H1 (cell line): Measurements from ENCODE around the gene MBLAC1. TPM values are rescaled to one million over a fixed set of nuclear protein-coding genes. Genes with fewer than 3 reads are reported as not detected.

Source experiments
- CHD1 ChIP-seq: IDR thresholded peaks from 2 replicates; pipeline ENCODE4 v1.6.1; 2012; ENCODE audit warnings: low read depth, low read length, improper control_type of control experiment
- JUND ChIP-seq: IDR thresholded peaks from 2 replicates; pipeline ENCODE4 v1.6.1; 2011; ENCODE audit warnings: mild to moderate bottlenecking, improper control_type of control experiment, low read length
- RBBP5 ChIP-seq: IDR thresholded peaks from 2 replicates; pipeline ENCODE4 v1.7.1; 2012; ENCODE audit warnings: low read depth, mild to moderate bottlenecking, inconsistent platforms, low read length, moderate library complexity, borderline replicate concordance
- RFX5 ChIP-seq: IDR thresholded peaks from 2 replicates; pipeline ENCODE4 v1.6.1; 2011; ENCODE audit warnings: low read depth, low read length, improper control_type of control experiment, borderline replicate concordance
- RXRA ChIP-seq: IDR thresholded peaks from 2 replicates; pipeline ENCODE4 v1.6.1; 2011; ENCODE audit warnings: low read depth, mild to moderate bottlenecking, low read length, moderate library complexity; ENCODE audit not compliant: insufficient read depth
- SP2 ChIP-seq: IDR thresholded peaks from 2 replicates; pipeline ENCODE4 v1.6.1; 2012; ENCODE audit warnings: mild to moderate bottlenecking, low read length, inconsistent platforms
- polyA plus RNA-seq, 7 experiments: library from polyadenylated mRNA; depleted of rRNA in 3 of 7; stranded (reverse) in 5 of 7; unstranded in 2 of 7; fragments of >200 nt in 5 of 7; fragments of 200-250 nt in 2 of 7; gene quantifications; 1 replicate in 5 of 7; 2 replicates in 1 of 7; 4 replicates in 1 of 7; pipeline versions ENCODE4 v1.2.1 to v1.2.3, GENCODE V29; 2011 to 2013; ENCODE audit warnings: missing spikeins in 2 of 7, mixed read lengths in 2 of 7
- total RNA-seq: library from RNA; stranded (reverse); fragmentation: NEBNext Ultra II Directional; extraction: Animal tissue kit (Norgen Biotek cat#: 25700); gene quantifications from 2 replicates; pipeline ENCODE4 v1.2.1, GENCODE V29; 2021
- TF ChIP-seq, protein P1 (sequence below): fragments of 300-600 bp; sonication (generic); IDR thresholded peaks from 2 replicates; pipeline ENCODE4 v1.7.1; 2012; ENCODE audit warnings: low read length, moderate library complexity, mild to moderate bottlenecking, inconsistent platforms; ENCODE audit not compliant: insufficient replicate concordance
- TF ChIP-seq, protein P2 (sequence below): IDR thresholded peaks from 2 replicates; pipeline ENCODE4 v1.6.1; 2011; ENCODE audit warnings: low read depth, mild to moderate bottlenecking, low read length; ENCODE audit not compliant: insufficient read depth

MBLAC1 gene
- total and polyA plus RNA-seq, 2 of the 8 experiments (the other 6 are each of a cell fraction or from before 2014, with no cell fraction given): 1.00 to 1.7 TPM

DNA sequence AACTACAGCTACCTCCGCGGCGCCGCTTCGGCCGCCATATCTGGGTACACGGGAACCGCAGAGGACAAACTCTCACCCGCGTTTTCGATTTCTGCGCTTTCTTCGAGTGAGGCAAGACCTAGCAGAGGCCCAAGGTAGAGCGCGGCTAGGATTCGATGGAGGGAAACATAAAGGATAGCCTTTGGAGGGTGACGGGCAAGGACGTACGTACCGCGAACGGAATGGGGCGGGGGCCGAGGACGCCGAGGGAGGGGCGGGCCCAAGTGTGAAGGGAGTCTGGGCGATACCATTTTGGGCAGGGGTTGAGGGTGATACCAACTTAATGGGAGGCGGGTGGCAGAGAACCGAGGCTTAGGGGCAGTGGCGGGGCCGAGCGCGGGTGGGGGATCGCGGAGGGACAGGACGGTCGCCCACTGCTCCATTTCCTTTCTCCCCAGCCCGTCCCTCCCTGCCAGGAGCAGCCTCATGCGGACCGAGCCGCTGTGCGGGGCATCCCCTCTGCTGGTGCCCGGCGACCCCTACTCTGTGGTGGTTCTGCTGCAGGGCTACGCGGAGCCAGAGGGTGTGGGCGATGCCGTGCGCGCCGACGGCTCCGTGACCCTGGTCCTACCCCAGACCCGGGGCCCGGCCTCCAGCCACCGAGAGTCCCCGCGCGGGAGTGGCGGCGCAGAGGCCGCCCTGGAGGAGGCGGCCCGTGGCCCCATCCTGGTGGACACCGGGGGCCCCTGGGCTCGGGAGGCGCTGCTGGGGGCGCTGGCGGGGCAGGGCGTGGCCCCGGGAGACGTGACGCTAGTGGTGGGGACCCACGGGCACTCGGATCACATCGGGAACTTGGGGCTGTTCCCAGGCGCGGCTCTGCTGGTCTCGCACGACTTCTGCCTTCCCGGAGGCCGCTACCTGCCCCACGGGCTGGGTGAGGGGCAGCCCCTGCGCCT lies at the start of gene MBLAC1 (continued):
- TF ChIP-seq, protein P1, sequence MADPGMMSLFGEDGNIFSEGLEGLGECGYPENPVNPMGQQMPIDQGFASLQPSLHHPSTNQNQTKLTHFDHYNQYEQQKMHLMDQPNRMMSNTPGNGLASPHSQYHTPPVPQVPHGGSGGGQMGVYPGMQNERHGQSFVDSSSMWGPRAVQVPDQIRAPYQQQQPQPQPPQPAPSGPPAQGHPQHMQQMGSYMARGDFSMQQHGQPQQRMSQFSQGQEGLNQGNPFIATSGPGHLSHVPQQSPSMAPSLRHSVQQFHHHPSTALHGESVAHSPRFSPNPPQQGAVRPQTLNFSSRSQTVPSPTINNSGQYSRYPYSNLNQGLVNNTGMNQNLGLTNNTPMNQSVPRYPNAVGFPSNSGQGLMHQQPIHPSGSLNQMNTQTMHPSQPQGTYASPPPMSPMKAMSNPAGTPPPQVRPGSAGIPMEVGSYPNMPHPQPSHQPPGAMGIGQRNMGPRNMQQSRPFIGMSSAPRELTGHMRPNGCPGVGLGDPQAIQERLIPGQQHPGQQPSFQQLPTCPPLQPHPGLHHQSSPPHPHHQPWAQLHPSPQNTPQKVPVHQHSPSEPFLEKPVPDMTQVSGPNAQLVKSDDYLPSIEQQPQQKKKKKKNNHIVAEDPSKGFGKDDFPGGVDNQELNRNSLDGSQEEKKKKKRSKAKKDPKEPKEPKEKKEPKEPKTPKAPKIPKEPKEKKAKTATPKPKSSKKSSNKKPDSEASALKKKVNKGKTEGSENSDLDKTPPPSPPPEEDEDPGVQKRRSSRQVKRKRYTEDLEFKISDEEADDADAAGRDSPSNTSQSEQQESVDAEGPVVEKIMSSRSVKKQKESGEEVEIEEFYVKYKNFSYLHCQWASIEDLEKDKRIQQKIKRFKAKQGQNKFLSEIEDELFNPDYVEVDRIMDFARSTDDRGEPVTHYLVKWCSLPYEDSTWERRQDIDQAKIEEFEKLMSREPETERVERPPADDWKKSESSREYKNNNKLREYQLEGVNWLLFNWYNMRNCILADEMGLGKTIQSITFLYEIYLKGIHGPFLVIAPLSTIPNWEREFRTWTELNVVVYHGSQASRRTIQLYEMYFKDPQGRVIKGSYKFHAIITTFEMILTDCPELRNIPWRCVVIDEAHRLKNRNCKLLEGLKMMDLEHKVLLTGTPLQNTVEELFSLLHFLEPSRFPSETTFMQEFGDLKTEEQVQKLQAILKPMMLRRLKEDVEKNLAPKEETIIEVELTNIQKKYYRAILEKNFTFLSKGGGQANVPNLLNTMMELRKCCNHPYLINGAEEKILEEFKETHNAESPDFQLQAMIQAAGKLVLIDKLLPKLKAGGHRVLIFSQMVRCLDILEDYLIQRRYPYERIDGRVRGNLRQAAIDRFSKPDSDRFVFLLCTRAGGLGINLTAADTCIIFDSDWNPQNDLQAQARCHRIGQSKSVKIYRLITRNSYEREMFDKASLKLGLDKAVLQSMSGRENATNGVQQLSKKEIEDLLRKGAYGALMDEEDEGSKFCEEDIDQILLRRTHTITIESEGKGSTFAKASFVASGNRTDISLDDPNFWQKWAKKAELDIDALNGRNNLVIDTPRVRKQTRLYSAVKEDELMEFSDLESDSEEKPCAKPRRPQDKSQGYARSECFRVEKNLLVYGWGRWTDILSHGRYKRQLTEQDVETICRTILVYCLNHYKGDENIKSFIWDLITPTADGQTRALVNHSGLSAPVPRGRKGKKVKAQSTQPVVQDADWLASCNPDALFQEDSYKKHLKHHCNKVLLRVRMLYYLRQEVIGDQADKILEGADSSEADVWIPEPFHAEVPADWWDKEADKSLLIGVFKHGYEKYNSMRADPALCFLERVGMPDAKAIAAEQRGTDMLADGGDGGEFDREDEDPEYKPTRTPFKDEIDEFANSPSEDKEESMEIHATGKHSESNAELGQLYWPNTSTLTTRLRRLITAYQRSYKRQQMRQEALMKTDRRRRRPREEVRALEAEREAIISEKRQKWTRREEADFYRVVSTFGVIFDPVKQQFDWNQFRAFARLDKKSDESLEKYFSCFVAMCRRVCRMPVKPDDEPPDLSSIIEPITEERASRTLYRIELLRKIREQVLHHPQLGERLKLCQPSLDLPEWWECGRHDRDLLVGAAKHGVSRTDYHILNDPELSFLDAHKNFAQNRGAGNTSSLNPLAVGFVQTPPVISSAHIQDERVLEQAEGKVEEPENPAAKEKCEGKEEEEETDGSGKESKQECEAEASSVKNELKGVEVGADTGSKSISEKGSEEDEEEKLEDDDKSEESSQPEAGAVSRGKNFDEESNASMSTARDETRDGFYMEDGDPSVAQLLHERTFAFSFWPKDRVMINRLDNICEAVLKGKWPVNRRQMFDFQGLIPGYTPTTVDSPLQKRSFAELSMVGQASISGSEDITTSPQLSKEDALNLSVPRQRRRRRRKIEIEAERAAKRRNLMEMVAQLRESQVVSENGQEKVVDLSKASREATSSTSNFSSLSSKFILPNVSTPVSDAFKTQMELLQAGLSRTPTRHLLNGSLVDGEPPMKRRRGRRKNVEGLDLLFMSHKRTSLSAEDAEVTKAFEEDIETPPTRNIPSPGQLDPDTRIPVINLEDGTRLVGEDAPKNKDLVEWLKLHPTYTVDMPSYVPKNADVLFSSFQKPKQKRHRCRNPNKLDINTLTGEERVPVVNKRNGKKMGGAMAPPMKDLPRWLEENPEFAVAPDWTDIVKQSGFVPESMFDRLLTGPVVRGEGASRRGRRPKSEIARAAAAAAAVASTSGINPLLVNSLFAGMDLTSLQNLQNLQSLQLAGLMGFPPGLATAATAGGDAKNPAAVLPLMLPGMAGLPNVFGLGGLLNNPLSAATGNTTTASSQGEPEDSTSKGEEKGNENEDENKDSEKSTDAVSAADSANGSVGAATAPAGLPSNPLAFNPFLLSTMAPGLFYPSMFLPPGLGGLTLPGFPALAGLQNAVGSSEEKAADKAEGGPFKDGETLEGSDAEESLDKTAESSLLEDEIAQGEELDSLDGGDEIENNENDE: no peak
- TF ChIP-seq JUND (peak; percentile 95), RFX5 (no peak), SP2 (no peak), RBBP5 (0 out of 2 replicates have a peak, but pooled peaks have one; percentile 63), RXRA (no peak), CHD1 (peak; percentile 84)
- TF ChIP-seq, protein P2, sequence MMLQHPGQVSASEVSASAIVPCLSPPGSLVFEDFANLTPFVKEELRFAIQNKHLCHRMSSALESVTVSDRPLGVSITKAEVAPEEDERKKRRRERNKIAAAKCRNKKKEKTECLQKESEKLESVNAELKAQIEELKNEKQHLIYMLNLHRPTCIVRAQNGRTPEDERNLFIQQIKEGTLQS: no peak
